SHP77 (cell line): Measurements from ENCODE around the gene ATRNL1.

Source experiments
- DNase-seq, 2 experiments: peaks; one replicate each; lab custom pipeline; 2025; lab: John Stamatoyannopoulos, UW

The ATRNL1 gene

GRCh38 chr10:115093286-115093775 lies at the start of gene ATRNL1:
TSS of gene ATRNL1 (plus strand) at chr10:115093365. CDS start at chr10:115093751, 386 bp downstream.
- DNase-seq = no peak

- no peak for DNase-seq
Observed at GRCh38 chr10:115043719-115044118, 49.4 kb upstream of the ATRNL1 start.

GRCh38 chr10:115044891-115045290 lies 48.3 kb upstream of the ATRNL1 start:
- DNase-seq = no peak

- DNase-seq = no peak
Observed at GRCh38 chr10:115045499-115045898, 47.7 kb upstream of the ATRNL1 start.

GRCh38 chr10:115046686-115047236 lies 46.4 kb upstream of the ATRNL1 start:
- DNase-seq = no peak

GRCh38 chr10:115047705-115048104 lies 45.5 kb upstream of the ATRNL1 start:
- no peak for DNase-seq

GRCh38 chr10:115049318-115049717 lies 43.8 kb upstream of the ATRNL1 start:
- DNase-seq = no peak

GRCh38 chr10:115049960-115050359 lies 43.2 kb upstream of the ATRNL1 start:
- no peak for DNase-seq

GRCh38 chr10:115050375-115051010 lies 42.7 kb upstream of the ATRNL1 start:
- no peak for DNase-seq

GRCh38 chr10:115051216-115051615 lies 41.9 kb upstream of the ATRNL1 start:
- no peak for DNase-seq

GRCh38 chr10:115052226-115052625 lies 40.9 kb upstream of the ATRNL1 start:
- no peak for DNase-seq

- no peak for DNase-seq
Observed at GRCh38 chr10:115052728-115053127, 40.4 kb upstream of the ATRNL1 start.

GRCh38 chr10:115056186-115056585 lies 37.0 kb upstream of the ATRNL1 start:
- DNase-seq = no peak

GRCh38 chr10:115059301-115059898 lies 33.8 kb upstream of the ATRNL1 start:
- DNase-seq = no peak

- no peak for DNase-seq
Observed at GRCh38 chr10:115063701-115064658, 29.2 kb upstream of the ATRNL1 start.

- no peak for DNase-seq
Observed at GRCh38 chr10:115065801-115066200, 27.4 kb upstream of the ATRNL1 start.

GRCh38 chr10:115066528-115066927 lies 26.6 kb upstream of the ATRNL1 start:
- DNase-seq = no peak

GRCh38 chr10:115073796-115074195 lies 19.4 kb upstream of the ATRNL1 start:
- no peak for DNase-seq

- no peak for DNase-seq
Observed at GRCh38 chr10:115082506-115082905, 10.7 kb upstream of the ATRNL1 start.

GRCh38 chr10:115084277-115084850 lies 8.8 kb upstream of the ATRNL1 start:
- DNase-seq = no peak

- no peak for DNase-seq
Observed at GRCh38 chr10:115091161-115091560, 2.0 kb upstream of the ATRNL1 start.

- no peak for DNase-seq
Observed at GRCh38 chr10:115092258-115092554, 959 bp upstream of the ATRNL1 start.
